GM18517 (cell line): Measurements from ENCODE around the gene BMP4.

ENCODE experiments used
- ATAC-seq: cut with Tn5 transposase; IDR thresholded peaks from one replicate; pipeline ENCODE4 v1.9.1; 2021; ENCODE audit warnings: mild to moderate bottlenecking, moderate library complexity; ENCODE audit not compliant: unreplicated experiment

The BMP4 gene

GRCh38 chr14:53946404-53947093 is 10.1 kb downstream of the BMP4 start:
- no peak for ATAC-seq

GRCh38 chr14:53946071-53946403 is 10.6 kb downstream of the BMP4 start:
- ATAC-seq = no peak

GRCh38 chr14:53943751-53944083 is 12.9 kb downstream of the BMP4 start:
- ATAC-seq = no peak

GRCh38 chr14:53942970-53943750 is 13.5 kb downstream of the BMP4 start:
- no peak for ATAC-seq

GRCh38 chr14:53938136-53938837 is 18.3 kb downstream of the BMP4 start:
- ATAC-seq = no peak

GRCh38 chr14:53934778-53935414 is 21.7 kb downstream of the BMP4 start:
- no peak for ATAC-seq

GRCh38 chr14:53932966-53933365 is 23.7 kb downstream of the BMP4 start:
- no peak for ATAC-seq

- ATAC-seq = no peak
These were observed 26.5 kb downstream of the BMP4 start for GRCh38 chr14:53929871-53930715.

GRCh38 chr14:53927171-53927570 is 29.5 kb downstream of the BMP4 start:
- ATAC-seq = no peak

- no peak for ATAC-seq
These were observed 31.3 kb downstream of the BMP4 start for GRCh38 chr14:53925201-53925766.

- ATAC-seq = no peak
These were observed 31.9 kb downstream of the BMP4 start for GRCh38 chr14:53924753-53925152.

- ATAC-seq = no peak
These were observed 35.6 kb downstream of the BMP4 start for GRCh38 chr14:53921027-53921426.

GRCh38 chr14:53916239-53916638 is 40.4 kb downstream of the BMP4 start:
- ATAC-seq = no peak

GRCh38 chr14:53915364-53916014 is 41.1 kb downstream of the BMP4 start:
- ATAC-seq = no peak

- no peak for ATAC-seq
These were observed 44.6 kb downstream of the BMP4 start for GRCh38 chr14:53912021-53912420.

GRCh38 chr14:53908416-53908815 is 48.2 kb downstream of the BMP4 start:
- ATAC-seq = no peak

- ATAC-seq = no peak
These were observed 54.3 kb downstream of the BMP4 start for GRCh38 chr14:53902307-53902706.

- no peak for ATAC-seq
These were observed 56.1 kb downstream of the BMP4 start for GRCh38 chr14:53900499-53900898.
